Keratinocyte (primary cell): Measurements from ENCODE around the gene IREB2. TPM values are rescaled to one million over a fixed set of nuclear protein-coding genes. Genes with fewer than 3 reads are reported as not detected.

Experiments
- DNase-seq: peaks from one replicate; pipeline ENCODE4 v3.0.0-alpha.2; 2011; ENCODE audit warnings: low read depth, missing footprints, low spot score
- FAIRE-seq: peaks from 2 replicates; lab custom pipeline; 2011; peaks lifted over from hg19 to GRCh38; lab: Jason Lieb, UNC
- H2AFZ ChIP-seq: 2 replicates; pipeline ENCODE4 v1.6.0; 2012; ENCODE audit warnings: low read length, control low read depth, inconsistent platforms; ENCODE audit not compliant: control insufficient read depth
- H3K27ac ChIP-seq: 2 replicates; pipeline ENCODE4 v1.5.1; 2011; ENCODE audit warnings: low read length; ENCODE audit not compliant: control insufficient read depth, insufficient read depth
- H3K27me3 ChIP-seq: 3 replicates; pipeline ENCODE4 v1.6.0; 2011; ENCODE audit warnings: low read length; ENCODE audit not compliant: control insufficient read depth, insufficient read depth; ENCODE audit errors: extremely low read depth
- H3K36me3 ChIP-seq, 2 experiments: 2 replicates in 1 of 2; 3 replicates in 1 of 2; pipeline ENCODE4 v1.5.1; 2011; ENCODE audit warnings: low read length in 2 of 2, mild to moderate bottlenecking in 1 of 2; ENCODE audit not compliant: control insufficient read depth in 2 of 2, insufficient read depth in 2 of 2; ENCODE audit errors: extremely low read depth in 1 of 2
- H3K4me1 ChIP-seq: 3 replicates; pipeline ENCODE4 v1.5.1; 2011; ENCODE audit warnings: low read length; ENCODE audit not compliant: control insufficient read depth, insufficient read depth; ENCODE audit errors: extremely low read depth
- H3K4me2 ChIP-seq: 3 replicates; pipeline ENCODE4 v1.6.0; 2011; ENCODE audit warnings: low read depth, low read length; ENCODE audit not compliant: control insufficient read depth, insufficient read depth; ENCODE audit errors: extremely low read depth
- H3K4me3 ChIP-seq, 3 experiments: fragments of 200-600 bp in 1 of 3; sonication (generic) in 1 of 3; 2 replicates in 2 of 3; 3 replicates in 1 of 3; pipeline ENCODE4 v1.5.1; 2011 to 2016; ENCODE audit warnings: low read length in 3 of 3, mild to moderate bottlenecking in 3 of 3, control low read depth in 2 of 3, inconsistent platforms in 1 of 3, low read depth in 1 of 3, mixed read lengths in 1 of 3, mixed run types in 1 of 3, moderate library complexity in 1 of 3; ENCODE audit not compliant: control insufficient read depth in 2 of 3, insufficient read depth in 2 of 3; ENCODE audit errors: extremely low read depth in 1 of 3
- H3K79me2 ChIP-seq: 2 replicates; pipeline ENCODE4 v1.6.0; 2012; ENCODE audit warnings: low read length; ENCODE audit not compliant: control insufficient read depth, insufficient read depth
- H3K9ac ChIP-seq: 3 replicates; pipeline ENCODE4 v1.6.0; 2011; ENCODE audit warnings: low read length; ENCODE audit not compliant: control insufficient read depth, insufficient read depth; ENCODE audit errors: extremely low read depth
- H3K9me1 ChIP-seq: 3 replicates; pipeline ENCODE4 v1.6.0; 2011; ENCODE audit warnings: low read length; ENCODE audit not compliant: control insufficient read depth, insufficient read depth; ENCODE audit errors: extremely low read depth
- H3K9me3 ChIP-seq: 2 replicates; pipeline ENCODE4 v1.5.1; 2012; ENCODE audit warnings: low read depth, low read length; ENCODE audit not compliant: control insufficient read depth
- H4K20me1 ChIP-seq: 3 replicates; pipeline ENCODE4 v1.6.0; 2011; ENCODE audit warnings: low read length; ENCODE audit not compliant: control insufficient read depth, insufficient read depth; ENCODE audit errors: extremely low read depth
- CTCF ChIP-seq, 3 experiments: IDR thresholded peaks in 1 of 3; conservative IDR thresholded peaks in 1 of 3; optimal IDR thresholded peaks in 1 of 3; 2 replicates in 2 of 3; 3 replicates in 1 of 3; pipeline versions ENCODE3 to v1.5.1; 2011; ENCODE audit warnings: low read length in 3 of 3, mild to moderate bottlenecking in 3 of 3, moderate library complexity in 2 of 3, control low read depth in 1 of 3, inconsistent platforms in 1 of 3; ENCODE audit not compliant: insufficient read depth in 2 of 3; ENCODE audit errors: extremely low read depth in 1 of 3
- EZH2 ChIP-seq: IDR thresholded peaks from one replicate; pipeline ENCODE4 v1.6.1; 2012; ENCODE audit warnings: inconsistent platforms, mild to moderate bottlenecking, low read length, moderate library complexity
- dilution Hi-C: fragments of 300-500 bp; cut with MboI; formaldehyde crosslinking; loops from one replicate; pipeline ENCODE4 v1.7.0; 2020; ENCODE audit warnings: low sequenced_read_pairs; ENCODE audit not compliant: extremely low pct_ligation_motif_present
- polyA plus RNA-seq, 5 experiments: library from polyadenylated mRNA; depleted of rRNA in 3 of 5; stranded (reverse) in 3 of 5; stranded (forward) in 1 of 5; unstranded in 1 of 5; fragments of >200 nt; gene quantifications; 1 replicate in 1 of 5; 2 replicates in 3 of 5; 3 replicates in 1 of 5; pipeline versions ENCODE4 v1.2.1 to v1.2.3, GENCODE V29; 2011 to 2012; ENCODE audit warnings: missing spikeins in 2 of 5, low read depth in 1 of 5, low replicate concordance in 1 of 5

IREB2 gene
- polyA plus RNA-seq, 1 donor (not counting 4 experiments of a cell fraction or from before 2014, with no cell fraction given): 20.5 TPM

GRCh38 chr15:78469031-78469430 is 31.0 kb downstream of the IREB2 start:
- dilution Hi-C loops: no loop called here
- no peak overlapping the region for H2AFZ ChIP-seq
- H3K27me3 ChIP-seq: no peaks in the 10 kb centered on the region
- DNase-seq (no peak), FAIRE-seq (no peak)
- no peaks in the 10 kb centered on the region for H3K9me3 ChIP-seq
- H3K9ac ChIP-seq: no peak overlapping the region
- H3K36me3 ChIP-seq: peaks cover 24 to 29% of the 10 kb centered on the region in 2 experiments
- H3K4me3 ChIP-seq: no peak overlapping the region
- no peaks in the 10 kb centered on the region for H3K9me1 ChIP-seq
- H3K27ac ChIP-seq: no peak overlapping the region
- H3K4me2 ChIP-seq: no peak overlapping the region
- H4K20me1 ChIP-seq: no peaks in the 10 kb centered on the region
- peaks cover 4% of the 10 kb centered on the region for H3K79me2 ChIP-seq
- no peaks in the 10 kb centered on the region for H3K4me1 ChIP-seq
- TF ChIP-seq CTCF (optimal IDR thresholded peaks at IDR 0.05 in 1 of 3, IDR thresholded peaks at IDR 0.05 in 1 of 3, conservative IDR thresholded peaks at IDR 0.05 in 1 of 3; ENCODE audit: extremely low read depth in 1 of 3, insufficient read depth in 2 of 3, low read length in 3 of 3) (no peak), EZH2 (no peak)

- dilution Hi-C loops: no loop called here
- Histone ChIP-seq H3K36me3 (peaks cover 16 to 20% of the 10 kb centered on the region in 2 experiments), H3K79me2 (no peaks in the 10 kb centered on the region), H3K9ac (no peak overlapping the region), H3K4me1 (no peaks in the 10 kb centered on the region), H3K9me1 (no peaks in the 10 kb centered on the region), H3K4me3 (no peak overlapping the region), H3K27ac (no peak overlapping the region), H4K20me1 (no peaks in the 10 kb centered on the region), H3K9me3 (no peaks in the 10 kb centered on the region), H3K4me2 (no peak overlapping the region), H3K27me3 (no peaks in the 10 kb centered on the region), H2AFZ (no peak overlapping the region)
- DNase-seq (no peak), FAIRE-seq (no peak)
- TF ChIP-seq CTCF (optimal IDR thresholded peaks at IDR 0.05 in 1 of 3, IDR thresholded peaks at IDR 0.05 in 1 of 3, conservative IDR thresholded peaks at IDR 0.05 in 1 of 3; ENCODE audit: extremely low read depth in 1 of 3, insufficient read depth in 2 of 3, low read length in 3 of 3) (no peak), EZH2 (no peak)
Measured at GRCh38 chr15:78477295-78477694, 39.3 kb downstream of the IREB2 start.
